ENCODE data around the gene CAMKMT. TPM values are rescaled to one million over a fixed set of nuclear protein-coding genes. Genes with fewer than 3 reads are reported as not detected.

Gene CAMKMT
- total RNA-seq, 2 donors from 2014 or later: 10.7 to 11.6 TPM

- Histone ChIP-seq H3K9me3 (no peaks in the 10 kb centered on the region), H3K4me3 (no peak overlapping the region), H3K4me1 (no peaks in the 10 kb centered on the region), H3K36me3 (no peaks in the 10 kb centered on the region), H3K9ac (ENCODE audit: low read depth in 2 of 2, low read length in 2 of 2) (no peak overlapping the region), H3K27me3 (no peaks in the 10 kb centered on the region), H3K27ac (no peak overlapping the region)
- TF ChIP-seq, protein P1, sequence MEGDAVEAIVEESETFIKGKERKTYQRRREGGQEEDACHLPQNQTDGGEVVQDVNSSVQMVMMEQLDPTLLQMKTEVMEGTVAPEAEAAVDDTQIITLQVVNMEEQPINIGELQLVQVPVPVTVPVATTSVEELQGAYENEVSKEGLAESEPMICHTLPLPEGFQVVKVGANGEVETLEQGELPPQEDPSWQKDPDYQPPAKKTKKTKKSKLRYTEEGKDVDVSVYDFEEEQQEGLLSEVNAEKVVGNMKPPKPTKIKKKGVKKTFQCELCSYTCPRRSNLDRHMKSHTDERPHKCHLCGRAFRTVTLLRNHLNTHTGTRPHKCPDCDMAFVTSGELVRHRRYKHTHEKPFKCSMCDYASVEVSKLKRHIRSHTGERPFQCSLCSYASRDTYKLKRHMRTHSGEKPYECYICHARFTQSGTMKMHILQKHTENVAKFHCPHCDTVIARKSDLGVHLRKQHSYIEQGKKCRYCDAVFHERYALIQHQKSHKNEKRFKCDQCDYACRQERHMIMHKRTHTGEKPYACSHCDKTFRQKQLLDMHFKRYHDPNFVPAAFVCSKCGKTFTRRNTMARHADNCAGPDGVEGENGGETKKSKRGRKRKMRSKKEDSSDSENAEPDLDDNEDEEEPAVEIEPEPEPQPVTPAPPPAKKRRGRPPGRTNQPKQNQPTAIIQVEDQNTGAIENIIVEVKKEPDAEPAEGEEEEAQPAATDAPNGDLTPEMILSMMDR (IDR thresholded peaks at IDR 0.05): no peak
- intact Hi-C loops (cut with DNase I): no loop called here
- no peak for DNase-seq
Observed at GRCh38 chr2:44424211-44424610, 62.5 kb downstream of the CAMKMT start.

GRCh38 chr2:44429034-44429433 is 67.3 kb downstream of the CAMKMT start:
- intact Hi-C loops (cut with DNase I): no loop called here
- no peak for DNase-seq
- no peaks in the 10 kb centered on the region for H3K4me1 ChIP-seq
- no peaks in the 10 kb centered on the region for H3K9me3 ChIP-seq
- TF ChIP-seq, protein P1 (IDR thresholded peaks at IDR 0.05): no peak
- no peak overlapping the region for H3K9ac ChIP-seq (ENCODE audit: low read depth in 2 of 2, low read length in 2 of 2)
- H3K36me3 ChIP-seq: no peaks in the 10 kb centered on the region
- no peak overlapping the region for H3K27ac ChIP-seq
- no peak overlapping the region for H3K4me3 ChIP-seq
- H3K27me3 ChIP-seq: no peaks in the 10 kb centered on the region

DNA sequence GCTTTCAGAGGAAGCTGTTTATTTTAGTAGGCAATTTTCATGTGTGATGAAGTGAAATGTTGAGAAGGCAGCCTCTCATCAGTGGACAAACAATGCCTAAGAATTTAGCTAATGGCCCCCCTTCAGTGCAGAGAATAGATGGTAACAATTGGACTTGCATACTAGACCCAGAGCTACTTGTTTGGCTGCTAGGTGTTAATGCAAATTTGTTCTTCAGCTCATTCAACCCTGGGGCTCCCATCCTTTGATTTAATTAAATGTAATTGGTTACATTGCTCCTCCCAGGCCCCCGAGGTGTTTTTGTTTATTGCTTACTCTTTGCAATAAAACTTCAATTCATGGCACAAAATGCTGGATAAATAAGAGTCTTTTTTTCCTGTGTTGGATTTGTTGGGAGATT is 68.6 kb downstream of the CAMKMT start:
- intact Hi-C loops (cut with DNase I): no loop called here
- Histone ChIP-seq H3K36me3 (no peaks in the 10 kb centered on the region), H3K4me1 (no peaks in the 10 kb centered on the region), H3K4me3 (no peak overlapping the region), H3K27ac (no peak overlapping the region), H3K9me3 (no peaks in the 10 kb centered on the region), H3K9ac (ENCODE audit: low read depth in 2 of 2, low read length in 2 of 2) (no peak overlapping the region), H3K27me3 (no peaks in the 10 kb centered on the region)
- no peak for DNase-seq
- TF ChIP-seq, protein P1 (IDR thresholded peaks at IDR 0.05): no peak

DNA sequence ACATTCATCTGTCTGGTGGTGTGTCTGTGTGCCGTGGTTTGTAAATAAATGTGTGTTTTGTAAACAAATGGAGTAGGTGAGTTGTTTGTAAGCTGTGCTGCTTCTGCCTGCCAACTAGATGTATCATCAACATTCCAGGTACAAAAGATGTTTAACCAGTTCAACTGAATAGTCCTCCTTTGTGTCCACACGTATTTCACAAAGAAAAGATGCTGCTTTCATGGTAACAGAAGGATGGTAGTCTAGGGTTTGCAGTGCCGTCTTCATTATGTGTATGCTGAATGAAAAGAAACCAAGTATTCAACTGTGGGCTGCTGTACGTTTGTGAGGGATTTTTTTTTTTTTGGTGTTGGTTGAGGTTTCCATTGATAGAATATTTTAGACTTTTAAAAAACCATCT is 72.1 kb downstream of the CAMKMT start:
- H3K9ac ChIP-seq (ENCODE audit: low read depth in 2 of 2, low read length in 2 of 2): no peak overlapping the region
- no peaks in the 10 kb centered on the region for H3K9me3 ChIP-seq
- intact Hi-C loops (cut with DNase I): no loop called here
- H3K27ac ChIP-seq: no peak overlapping the region
- H3K27me3 ChIP-seq: no peaks in the 10 kb centered on the region
- no peak for DNase-seq
- no peaks in the 10 kb centered on the region for H3K36me3 ChIP-seq
- H3K4me3 ChIP-seq: no peak overlapping the region
- TF ChIP-seq, protein P1 (IDR thresholded peaks at IDR 0.05): no peak
- H3K4me1 ChIP-seq: no peaks in the 10 kb centered on the region

GRCh38 chr2:44441200-44441599 is 79.5 kb downstream of the CAMKMT start:
- Histone ChIP-seq H3K9ac (ENCODE audit: low read depth in 2 of 2, low read length in 2 of 2) (no peak overlapping the region), H3K4me3 (no peak overlapping the region), H3K9me3 (no peaks in the 10 kb centered on the region), H3K4me1 (no peaks in the 10 kb centered on the region), H3K27me3 (no peaks in the 10 kb centered on the region), H3K27ac (no peak overlapping the region), H3K36me3 (no peaks in the 10 kb centered on the region)
- intact Hi-C loops (cut with DNase I): no loop called here
- TF ChIP-seq, protein P1 (IDR thresholded peaks at IDR 0.05): no peak
- DNase-seq: no peak

- Histone ChIP-seq H3K4me3 (no peak overlapping the region), H3K9ac (ENCODE audit: low read depth in 2 of 2, low read length in 2 of 2) (no peak overlapping the region), H3K27me3 (no peaks in the 10 kb centered on the region), H3K36me3 (no peaks in the 10 kb centered on the region), H3K4me1 (no peaks in the 10 kb centered on the region), H3K9me3 (no peaks in the 10 kb centered on the region), H3K27ac (no peak overlapping the region)
- intact Hi-C loops (cut with DNase I): no loop called here
- DNase-seq: no peak
- TF ChIP-seq, protein P1 (IDR thresholded peaks at IDR 0.05): no peak
Observed at GRCh38 chr2:44442019-44442418, 80.3 kb downstream of the CAMKMT start.

All from colonic mucosa (tissue), 4 donors.